Vagina (tissue), 2 donors: ENCODE measurements around the gene APOL5.

Source experiments
- POLR2AphosphoS5 ChIP-seq, 2 donors: sonication (generic); formaldehyde crosslinking; IDR thresholded peaks; one replicate each; pipeline ENCODE4 v1.9.0; 2017; ENCODE audit warnings: antibody characterized with exemption in 2 of 2, mild to moderate bottlenecking in 2 of 2, low read depth in 1 of 2; ENCODE audit not compliant: insufficient read depth in 1 of 2
- TF ChIP-seq, protein P1 (sequence below), 3 experiments: fragments of 450-650 bp in 2 of 3; fragments of 200-600 bp in 1 of 3; sonication (generic) in 1 of 3; IDR thresholded peaks; one replicate each; pipeline ENCODE4 v1.5.1; 2017 to 2019; ENCODE audit warnings: antibody characterized with exemption in 3 of 3, mild to moderate bottlenecking in 2 of 3, moderate library complexity in 2 of 3

DNA sequence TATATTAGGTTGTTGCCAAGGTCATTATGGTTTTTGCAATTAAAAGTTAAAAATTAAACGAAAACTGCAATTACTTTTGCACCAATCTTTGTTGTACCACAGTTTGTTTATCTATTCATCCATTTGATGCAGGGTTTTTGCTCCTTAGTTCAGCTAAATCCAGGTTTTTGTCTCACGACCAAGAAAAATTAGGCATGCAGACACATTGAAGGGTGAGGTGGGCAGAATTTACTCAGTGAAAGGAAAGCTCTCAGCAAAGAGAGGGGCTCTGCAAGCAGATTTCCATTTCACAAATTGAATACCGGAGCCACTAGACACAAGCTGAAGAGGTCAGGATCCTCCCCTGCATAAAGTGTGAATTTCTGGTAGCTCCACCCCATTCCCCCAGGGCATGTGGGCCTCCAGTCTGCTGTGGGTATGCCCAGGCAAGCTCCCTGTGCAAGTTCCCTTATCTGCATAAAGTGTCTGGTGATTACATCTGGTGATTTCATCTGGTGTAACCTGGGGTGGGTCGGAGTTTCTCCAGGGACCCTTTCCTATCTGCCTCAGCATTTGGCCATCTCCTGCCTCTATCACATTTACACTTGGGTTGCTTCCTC, 36.1 kb upstream of the APOL5 start:
- TF ChIP-seq, protein P1, sequence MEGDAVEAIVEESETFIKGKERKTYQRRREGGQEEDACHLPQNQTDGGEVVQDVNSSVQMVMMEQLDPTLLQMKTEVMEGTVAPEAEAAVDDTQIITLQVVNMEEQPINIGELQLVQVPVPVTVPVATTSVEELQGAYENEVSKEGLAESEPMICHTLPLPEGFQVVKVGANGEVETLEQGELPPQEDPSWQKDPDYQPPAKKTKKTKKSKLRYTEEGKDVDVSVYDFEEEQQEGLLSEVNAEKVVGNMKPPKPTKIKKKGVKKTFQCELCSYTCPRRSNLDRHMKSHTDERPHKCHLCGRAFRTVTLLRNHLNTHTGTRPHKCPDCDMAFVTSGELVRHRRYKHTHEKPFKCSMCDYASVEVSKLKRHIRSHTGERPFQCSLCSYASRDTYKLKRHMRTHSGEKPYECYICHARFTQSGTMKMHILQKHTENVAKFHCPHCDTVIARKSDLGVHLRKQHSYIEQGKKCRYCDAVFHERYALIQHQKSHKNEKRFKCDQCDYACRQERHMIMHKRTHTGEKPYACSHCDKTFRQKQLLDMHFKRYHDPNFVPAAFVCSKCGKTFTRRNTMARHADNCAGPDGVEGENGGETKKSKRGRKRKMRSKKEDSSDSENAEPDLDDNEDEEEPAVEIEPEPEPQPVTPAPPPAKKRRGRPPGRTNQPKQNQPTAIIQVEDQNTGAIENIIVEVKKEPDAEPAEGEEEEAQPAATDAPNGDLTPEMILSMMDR (IDR thresholded peaks at IDR 0.05), result no peak
- TF ChIP-seq POLR2AphosphoS5 (IDR thresholded peaks at IDR 0.05; ENCODE audit: insufficient read depth in 1 of 2, low read depth in 1 of 2), result no peak
